Erythroblast (primary cell): ENCODE results near the gene RPH3AL.

Experiments
- GATA1 ChIP-seq: IDR thresholded peaks from 2 replicates; pipeline ENCODE4 v1.6.1; 2011; ENCODE audit warnings: low read depth, mild to moderate bottlenecking, control low read depth, low read length, moderate library complexity
- POLR2A ChIP-seq: IDR thresholded peaks from 2 replicates; pipeline ENCODE4 v1.6.1; 2011; ENCODE audit warnings: mild to moderate bottlenecking, low read length

- no peak for TF ChIP-seq POLR2A
- TF ChIP-seq GATA1: no peak
These were observed 174.8 kb downstream of the RPH3AL start for GRCh38 chr17:177762-178161.
